C4-2B (cell line): ENCODE data around the gene NMD3.

Experiments
- H3K27ac ChIP-seq: fragments of 450-650 bp; 2 replicates; pipeline ENCODE4 v1.5.1; 2017
- CTCF ChIP-seq: fragments of 450-650 bp; conservative IDR thresholded peaks from 2 replicates; pipeline ENCODE4 v1.5.1; 2017; ENCODE audit warnings: mild to moderate bottlenecking
- ZFX ChIP-seq: fragments of 450-650 bp; IDR thresholded peaks from 2 replicates; pipeline ENCODE4 v1.6.1; 2017

The NMD3 gene

GRCh38 chr3:161217496-161217895 lies 3.6 kb upstream of the NMD3 start:
- no peak for TF ChIP-seq ZFX
- no peak for TF ChIP-seq CTCF
- no peak overlapping the region for H3K27ac ChIP-seq

DNA sequence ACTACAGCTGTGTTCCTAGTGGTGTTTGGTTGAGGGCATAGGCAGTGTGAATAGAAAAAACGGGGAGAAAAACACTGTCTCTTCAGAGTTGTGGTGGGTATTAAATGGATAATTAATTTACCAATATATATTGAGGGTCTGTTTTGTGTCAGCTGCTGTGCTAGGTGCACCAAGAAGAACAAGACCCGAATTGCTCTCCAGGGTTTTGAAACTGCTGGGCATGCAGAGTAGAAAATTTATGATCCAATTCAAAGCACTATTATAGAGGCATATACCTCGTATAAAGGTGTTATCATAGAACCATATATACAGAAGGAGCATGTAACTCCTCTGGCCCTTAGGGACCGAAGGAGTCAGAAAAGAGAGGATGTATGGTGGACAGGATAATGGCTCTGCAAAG lies 1.6 kb upstream of the NMD3 start:
- no peak overlapping the region for H3K27ac ChIP-seq
- TF ChIP-seq ZFX (no peak), CTCF (no peak)

- H3K27ac ChIP-seq = peak overlapping the region; percentile 87
- TF ChIP-seq ZFX = no peak
- no peak for TF ChIP-seq CTCF
These were observed 892 bp downstream of the NMD3 start for GRCh38 chr3:161221806-161222600.

DNA sequence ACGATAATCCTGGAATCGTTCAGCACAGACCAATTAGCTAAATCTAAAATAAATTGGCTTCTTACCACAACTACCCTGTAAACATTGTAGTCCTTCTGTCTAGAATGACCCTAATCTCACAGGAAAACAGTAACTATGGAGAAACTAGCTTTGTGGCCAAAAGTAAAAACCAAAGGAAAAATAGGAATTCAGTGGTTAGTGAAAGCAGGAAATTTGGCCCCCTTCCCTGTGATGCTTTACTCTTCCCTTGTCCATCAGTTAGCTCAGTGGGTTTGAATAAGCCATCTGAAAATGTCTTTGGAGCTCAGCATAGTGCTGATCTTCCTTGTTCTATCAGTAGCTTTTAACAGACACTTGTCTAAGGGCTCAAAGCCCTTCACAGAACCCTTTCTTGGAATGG lies 1.6 kb downstream of the NMD3 start:
- no peak overlapping the region for H3K27ac ChIP-seq
- no peak for TF ChIP-seq CTCF
- TF ChIP-seq ZFX = no peak

DNA sequence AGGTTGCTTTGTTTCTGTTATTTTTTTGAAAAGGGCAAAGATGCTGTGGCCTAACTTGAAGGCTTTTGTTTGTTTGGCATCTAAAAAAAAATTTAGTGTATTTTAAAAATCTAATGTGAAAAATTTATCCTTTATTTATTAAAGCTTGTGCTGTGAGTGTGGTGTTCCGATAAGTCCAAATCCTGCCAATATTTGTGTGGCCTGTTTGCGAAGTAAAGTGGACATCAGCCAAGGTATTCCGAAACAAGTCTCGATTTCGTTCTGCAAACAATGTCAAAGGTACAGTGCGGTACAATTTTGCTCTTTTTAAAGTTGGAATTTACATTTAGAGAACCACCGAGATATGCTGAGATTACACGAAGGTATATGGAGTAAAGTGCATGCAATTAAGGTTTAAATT lies 3.7 kb downstream of the NMD3 start:
- peak overlapping the region; percentile 50 for H3K27ac ChIP-seq

GRCh38 chr3:161230621-161231171 lies 9.6 kb downstream of the NMD3 start:
- TF ChIP-seq CTCF (no peak), ZFX (no peak)
- H3K27ac ChIP-seq = no peak overlapping the region

More for the DNA sequence above, 3.7 kb downstream of the NMD3 start:
- TF ChIP-seq ZFX (no peak), CTCF (no peak)

DNA sequence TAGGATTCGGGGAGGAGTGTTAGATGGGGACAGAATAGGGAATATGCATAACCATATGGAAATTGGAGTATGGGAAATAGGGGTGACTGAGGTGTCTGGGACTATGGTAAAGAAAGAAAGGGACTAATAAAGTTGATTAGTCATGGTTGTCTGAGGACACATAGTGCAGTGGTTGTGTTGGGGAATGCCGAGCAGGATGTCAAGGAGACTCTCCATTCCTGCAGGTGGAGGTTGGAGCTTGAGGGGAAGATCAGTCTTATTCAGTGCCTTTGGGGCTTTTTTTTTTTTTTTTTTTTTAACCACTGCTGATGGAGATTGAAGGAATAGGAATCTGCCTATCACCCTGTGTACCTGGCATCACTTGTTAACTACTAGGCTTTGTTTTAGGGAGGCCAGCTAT lies 10.8 kb downstream of the NMD3 start:
- TF ChIP-seq ZFX (no peak), CTCF (no peak)

More for the DNA sequence above, 10.8 kb downstream of the NMD3 start:
- no peak overlapping the region for H3K27ac ChIP-seq
